Fibroblast of pulmonary artery (primary cell): ENCODE data around the gene DSTYK.

Experiments used
- DNase-seq: peaks from one replicate; pipeline ENCODE4 v3.0.0-alpha.2; 2010; ENCODE audit warnings: low read depth
- H3K4me3 ChIP-seq: replicated peaks from 2 replicates; pipeline ENCODE4 v1.5.1; 2011; ENCODE audit warnings: low read depth, mild to moderate bottlenecking, control low read depth, low read length, moderate library complexity
- TF ChIP-seq, protein P1 (sequence below): IDR thresholded peaks from 2 replicates; pipeline ENCODE4 v1.5.1; 2011; ENCODE audit warnings: mild to moderate bottlenecking, control low read depth, low read length, inconsistent platforms; ENCODE audit errors: missing control alignments

The DSTYK gene

DNA sequence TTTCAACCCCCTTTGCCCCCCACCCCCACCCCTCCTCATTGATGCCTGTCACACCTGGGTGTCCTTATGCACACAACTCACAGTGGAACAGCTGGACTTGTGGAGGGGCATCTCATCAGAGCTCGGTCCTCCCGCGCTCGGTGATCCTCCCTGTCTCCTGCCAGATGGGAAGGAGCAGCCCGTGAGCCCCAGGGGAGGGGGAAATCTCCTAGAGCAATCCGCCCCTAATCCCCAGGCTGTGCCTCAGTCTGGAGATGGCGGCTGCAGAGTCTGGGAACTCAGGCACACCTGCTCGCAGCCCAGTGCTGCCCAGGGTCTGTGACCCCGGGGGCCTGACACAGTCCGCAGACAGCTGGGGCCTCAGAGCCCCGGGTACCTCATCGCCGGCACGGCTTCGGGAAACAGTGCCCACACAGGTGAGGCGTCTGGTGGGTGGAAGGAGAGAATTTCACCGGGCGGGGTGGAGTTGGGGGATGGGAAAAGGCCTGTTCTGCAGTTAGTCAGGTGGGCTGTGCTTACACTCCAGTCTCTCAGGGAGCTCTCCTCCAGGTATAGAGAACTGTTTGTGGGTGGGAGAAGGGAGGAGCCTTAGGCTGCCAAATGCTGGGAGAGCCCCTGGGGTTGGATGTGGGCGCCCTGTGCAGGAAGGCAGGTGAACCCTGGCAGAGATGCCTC is 45.6 kb upstream of the DSTYK start:
- TF ChIP-seq, protein P1, sequence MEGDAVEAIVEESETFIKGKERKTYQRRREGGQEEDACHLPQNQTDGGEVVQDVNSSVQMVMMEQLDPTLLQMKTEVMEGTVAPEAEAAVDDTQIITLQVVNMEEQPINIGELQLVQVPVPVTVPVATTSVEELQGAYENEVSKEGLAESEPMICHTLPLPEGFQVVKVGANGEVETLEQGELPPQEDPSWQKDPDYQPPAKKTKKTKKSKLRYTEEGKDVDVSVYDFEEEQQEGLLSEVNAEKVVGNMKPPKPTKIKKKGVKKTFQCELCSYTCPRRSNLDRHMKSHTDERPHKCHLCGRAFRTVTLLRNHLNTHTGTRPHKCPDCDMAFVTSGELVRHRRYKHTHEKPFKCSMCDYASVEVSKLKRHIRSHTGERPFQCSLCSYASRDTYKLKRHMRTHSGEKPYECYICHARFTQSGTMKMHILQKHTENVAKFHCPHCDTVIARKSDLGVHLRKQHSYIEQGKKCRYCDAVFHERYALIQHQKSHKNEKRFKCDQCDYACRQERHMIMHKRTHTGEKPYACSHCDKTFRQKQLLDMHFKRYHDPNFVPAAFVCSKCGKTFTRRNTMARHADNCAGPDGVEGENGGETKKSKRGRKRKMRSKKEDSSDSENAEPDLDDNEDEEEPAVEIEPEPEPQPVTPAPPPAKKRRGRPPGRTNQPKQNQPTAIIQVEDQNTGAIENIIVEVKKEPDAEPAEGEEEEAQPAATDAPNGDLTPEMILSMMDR = no peak
- no peak overlapping the region for H3K4me3 ChIP-seq
- DNase-seq = no peak

DNA sequence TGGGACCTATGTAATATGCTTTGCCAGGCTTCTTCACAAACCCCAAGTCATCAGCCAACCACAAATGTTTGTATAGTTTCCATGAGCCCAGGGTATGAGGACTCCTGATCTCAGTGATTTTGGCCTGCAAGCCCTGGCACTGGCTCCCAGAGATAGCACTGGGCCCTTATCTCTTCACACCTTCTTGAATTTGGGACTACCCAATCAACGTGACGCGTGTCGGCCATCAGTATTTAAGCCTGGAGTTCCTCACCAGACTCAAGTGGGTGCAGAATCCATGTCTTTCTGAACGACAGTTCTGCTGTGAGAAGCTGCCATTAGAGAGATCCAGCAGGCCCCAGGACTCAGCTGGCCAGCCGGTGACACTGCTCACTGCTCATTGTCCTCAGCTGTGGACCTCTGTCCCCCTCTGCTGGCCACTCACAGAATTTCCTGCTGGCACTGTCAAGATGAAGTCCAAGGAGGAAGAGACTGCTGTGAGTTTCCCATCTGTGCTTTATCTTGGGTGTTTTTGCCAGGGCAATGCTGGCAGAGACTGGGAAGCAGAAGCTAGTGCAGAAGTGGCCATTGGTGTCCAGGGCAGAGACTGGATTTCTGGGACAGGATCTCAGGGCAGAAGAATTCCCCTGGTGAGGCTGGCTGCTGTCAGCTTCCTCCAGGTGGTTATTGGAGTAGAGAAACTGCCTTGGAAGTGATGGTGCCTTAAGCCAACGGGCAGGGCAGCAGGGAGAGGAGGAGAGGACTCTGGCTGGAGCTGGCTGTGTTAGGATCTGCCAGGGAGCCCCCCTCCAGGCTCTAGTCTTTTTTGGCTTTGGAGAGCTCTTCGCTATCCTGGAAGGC is 44.7 kb upstream of the DSTYK start:
- no peak overlapping the region for H3K4me3 ChIP-seq
- peak; percentile 89 for DNase-seq
- TF ChIP-seq, protein P1 = peak; percentile 98

DNA sequence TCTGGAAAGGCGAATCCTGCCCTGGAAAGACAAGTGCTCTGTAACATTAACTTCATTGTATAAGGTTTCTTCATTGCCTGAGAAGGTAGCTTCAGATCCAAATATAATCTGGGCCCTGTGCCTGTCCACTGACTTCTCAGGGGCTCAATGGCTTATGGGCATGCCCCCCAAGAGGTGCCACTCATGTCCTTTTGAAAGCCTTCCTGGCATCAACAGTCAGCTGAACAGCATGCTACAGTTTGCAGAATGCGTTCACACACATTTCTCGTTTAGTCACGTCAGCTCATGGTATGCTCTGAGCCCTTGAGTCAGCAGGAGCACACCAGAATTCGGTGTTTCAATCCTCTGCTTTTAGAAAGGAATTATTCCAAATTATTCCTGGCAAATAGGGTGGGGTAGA is 40.1 kb upstream of the DSTYK start:
- TF ChIP-seq, protein P1 = no peak
- DNase-seq = no peak
- H3K4me3 ChIP-seq = no peak overlapping the region

DNA sequence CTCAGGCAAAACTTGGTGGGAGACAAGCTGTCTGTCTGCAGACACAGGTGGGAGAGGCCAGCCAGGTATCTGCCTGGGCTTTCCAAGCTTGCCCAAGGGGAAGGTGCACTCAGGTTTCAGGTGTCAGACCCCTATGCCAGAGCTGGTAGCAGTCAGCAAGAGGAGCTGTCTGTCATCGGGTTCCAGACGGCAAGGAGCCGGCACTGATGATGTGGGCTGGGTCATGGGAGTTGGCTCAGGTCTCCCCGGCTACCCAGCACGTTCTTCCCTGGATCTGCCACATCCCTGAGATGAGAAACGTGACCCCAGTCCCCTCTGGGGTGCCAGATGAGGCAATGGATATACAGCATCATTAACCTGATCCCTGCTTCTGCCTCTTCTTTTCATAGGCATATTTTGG is 39.2 kb upstream of the DSTYK start:
- no peak for DNase-seq
- TF ChIP-seq, protein P1 = no peak
- no peak overlapping the region for H3K4me3 ChIP-seq

DNA sequence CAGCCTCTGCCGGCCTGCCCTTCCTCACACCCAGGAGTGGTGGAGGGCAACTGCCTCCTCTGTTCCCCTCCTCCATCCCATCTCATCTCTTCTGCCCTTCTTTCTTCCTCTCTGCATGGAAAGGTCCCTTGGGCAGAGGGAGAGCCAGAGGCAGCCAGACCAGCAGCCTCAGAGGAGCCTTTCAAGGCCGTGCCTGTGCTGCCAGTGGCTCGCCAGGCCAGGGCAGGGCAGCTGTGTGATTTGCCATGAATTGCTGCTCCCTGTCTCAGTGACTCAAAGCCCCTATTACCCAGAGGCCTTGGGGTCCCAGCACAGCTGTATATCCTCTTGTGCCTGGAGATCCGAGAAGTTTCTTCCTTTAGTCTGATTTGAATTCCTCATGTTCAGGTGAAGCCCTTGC is 38.1 kb upstream of the DSTYK start:
- TF ChIP-seq, protein P1 = no peak
- DNase-seq = no peak

DNA sequence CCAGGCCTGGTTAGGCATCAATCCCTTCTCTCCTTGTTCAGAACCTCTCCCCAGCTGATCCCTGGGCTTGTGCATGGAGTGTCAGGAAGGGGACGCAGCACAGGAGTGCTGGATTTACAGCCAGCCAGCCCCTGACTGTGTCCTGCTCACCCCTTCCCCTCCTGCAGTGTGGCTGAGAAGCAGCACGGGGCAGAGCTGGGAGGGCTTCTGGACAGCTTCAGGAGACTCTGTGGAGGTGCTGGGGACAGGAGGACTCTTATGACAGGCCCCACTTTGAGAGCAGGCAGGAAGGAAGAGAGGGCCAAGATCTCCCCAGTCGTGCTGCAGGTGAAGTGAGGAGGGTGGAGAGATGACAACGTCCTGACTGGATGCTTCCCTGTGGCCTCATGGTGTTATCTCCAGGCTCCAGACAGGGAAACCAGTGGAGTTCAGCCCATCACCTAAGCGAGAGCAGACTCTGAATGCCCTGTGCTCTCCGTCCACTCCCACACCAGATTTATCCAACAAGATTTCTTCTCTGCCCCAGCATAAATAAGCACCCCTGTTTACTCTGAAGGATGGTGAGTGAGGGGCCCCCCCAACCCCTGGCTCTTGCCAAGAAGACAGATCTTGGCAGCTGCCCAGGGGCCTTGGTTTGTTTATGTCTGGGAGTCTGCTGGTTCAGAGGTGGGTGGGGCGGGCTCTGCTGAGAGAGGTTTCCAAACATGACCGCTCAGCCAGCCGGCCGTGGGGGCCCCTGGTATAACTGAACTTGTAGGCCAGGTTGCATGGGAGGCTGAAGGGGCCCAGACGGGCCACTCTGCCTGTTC is 37.5 kb upstream of the DSTYK start:
- no peak overlapping the region for H3K4me3 ChIP-seq
- peak; percentile 61 for DNase-seq
- TF ChIP-seq, protein P1 = no peak

More for the DNA sequence above, 38.1 kb upstream of the DSTYK start:
- H3K4me3 ChIP-seq = no peak overlapping the region
